Stimulated activated CD4-positive, alpha-beta T cell treated with anti-CD3 and anti-CD28 coated beads, Interleukin-1b, Interleukin-23, amount 100 ng/mL, for 48 hours (primary cell): ENCODE data around the gene CDPF1.

Experiments used
- DNase-seq: peaks from one replicate; pipeline ENCODE4 v3.0.0-alpha.2; 2020

The CDPF1 gene

GRCh38 chr22:46256358-46256958 is 6.4 kb upstream of the CDPF1 start:
- DNase-seq: no peak

DNA sequence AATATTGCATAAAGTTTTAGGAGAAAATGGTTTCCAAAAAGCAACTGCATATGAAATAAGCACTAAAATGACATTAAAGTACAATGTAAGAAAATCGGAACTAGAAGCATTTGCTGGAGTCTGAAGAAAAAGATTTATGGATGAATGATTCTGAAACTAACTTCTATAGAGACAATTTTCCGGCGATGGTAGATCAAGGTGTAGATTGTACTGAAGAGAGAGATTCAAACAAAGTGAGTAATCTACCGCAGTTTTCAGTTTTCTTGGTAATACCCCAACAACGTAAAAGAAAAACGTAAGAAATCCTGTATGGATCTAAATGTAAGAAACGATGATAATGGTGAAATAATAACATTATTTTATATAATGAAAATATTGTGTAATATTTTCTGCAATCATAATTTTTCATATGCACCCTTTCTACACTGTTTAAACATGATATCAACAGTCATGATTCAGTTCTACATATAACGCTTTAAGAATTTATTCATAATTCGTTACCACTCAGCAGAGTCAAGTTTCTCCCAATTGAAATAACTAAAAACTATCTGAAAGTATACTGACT is 1.8 kb upstream of the CDPF1 start:
- DNase-seq: no peak

- DNase-seq: no peak
These were observed 1.2 kb upstream of the CDPF1 start for GRCh38 chr22:46251266-46251665.

- no peak for DNase-seq
These were observed 661 bp upstream of the CDPF1 start for GRCh38 chr22:46250783-46251125.

DNA sequence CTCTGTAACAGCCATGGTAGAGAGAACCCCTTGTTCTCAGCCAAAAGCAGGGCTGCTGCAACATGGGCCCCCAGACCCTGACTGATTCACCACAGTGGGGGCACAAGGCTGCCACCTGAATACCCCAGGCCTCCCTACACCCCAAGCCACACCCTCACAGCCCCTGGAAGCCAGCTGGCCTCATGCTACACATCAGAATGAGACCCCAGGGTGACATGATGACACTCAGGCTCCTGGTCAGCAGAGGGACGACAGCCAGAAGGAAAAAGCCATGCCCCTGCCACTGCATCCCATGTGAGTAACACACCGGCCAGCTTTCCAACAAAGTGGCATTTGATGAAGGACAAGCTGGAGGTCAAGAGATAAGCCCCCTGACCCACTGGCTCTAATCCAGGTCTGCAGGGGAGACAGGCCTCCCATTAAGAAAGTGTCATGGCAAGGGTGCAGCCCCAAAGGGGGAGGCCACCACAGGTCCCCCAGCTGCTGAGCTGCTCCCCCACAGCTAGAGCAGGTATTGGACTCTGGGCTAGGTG is 2.6 kb downstream of the CDPF1 start:
- DNase-seq: no peak

GRCh38 chr22:46246178-46246577 is 3.9 kb downstream of the CDPF1 start:
- no peak for DNase-seq

GRCh38 chr22:46245511-46245910 is 4.6 kb downstream of the CDPF1 start:
- DNase-seq: no peak

DNA sequence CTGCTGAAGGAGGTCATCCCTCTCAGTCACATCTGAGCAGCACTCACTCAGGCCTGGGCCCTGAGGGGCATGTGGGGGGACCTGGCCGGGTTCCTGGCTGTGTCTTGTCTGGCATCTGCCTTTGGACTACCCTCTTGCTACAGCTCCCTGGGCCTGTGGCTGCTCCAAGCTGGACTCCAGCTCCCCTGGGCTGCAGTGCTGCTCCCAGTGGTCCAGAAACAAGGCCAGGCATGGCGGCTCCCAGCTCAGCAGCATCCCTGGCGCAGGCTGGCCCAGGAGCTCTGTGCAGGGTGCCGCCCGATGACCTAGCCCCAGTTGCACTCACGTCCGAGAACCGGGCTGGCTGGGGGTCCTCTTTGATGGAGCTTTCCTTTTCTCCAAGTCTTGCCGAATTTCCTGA is 5.3 kb downstream of the CDPF1 start:
- no peak for DNase-seq

DNA sequence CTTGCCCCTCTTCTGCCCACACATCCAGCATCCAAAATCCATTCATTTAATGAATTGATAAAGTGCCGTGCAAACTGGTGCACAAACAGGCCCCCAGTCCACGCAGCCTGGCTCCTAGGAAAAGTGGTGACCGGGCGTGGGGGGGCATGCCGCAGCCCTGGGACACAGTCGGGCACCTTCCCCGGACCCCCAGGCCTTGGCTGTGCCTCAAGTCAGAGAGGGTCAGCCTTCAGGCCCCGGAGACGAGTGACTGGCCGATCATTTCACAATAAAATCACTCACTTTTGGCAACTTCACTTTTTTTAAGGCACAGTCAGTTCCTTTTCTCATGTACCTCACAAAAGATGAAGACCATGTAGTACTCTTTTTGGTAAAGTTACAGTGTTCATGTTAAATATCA is 8.0 kb downstream of the CDPF1 start:
- DNase-seq: no peak

- DNase-seq: no peak
These were observed 8.6 kb downstream of the CDPF1 start for GRCh38 chr22:46241396-46242007.

- DNase-seq: no peak
These were observed 9.2 kb downstream of the CDPF1 start for GRCh38 chr22:46240907-46241306.

GRCh38 chr22:46240506-46240905 is 9.6 kb downstream of the CDPF1 start:
- no peak for DNase-seq

DNA sequence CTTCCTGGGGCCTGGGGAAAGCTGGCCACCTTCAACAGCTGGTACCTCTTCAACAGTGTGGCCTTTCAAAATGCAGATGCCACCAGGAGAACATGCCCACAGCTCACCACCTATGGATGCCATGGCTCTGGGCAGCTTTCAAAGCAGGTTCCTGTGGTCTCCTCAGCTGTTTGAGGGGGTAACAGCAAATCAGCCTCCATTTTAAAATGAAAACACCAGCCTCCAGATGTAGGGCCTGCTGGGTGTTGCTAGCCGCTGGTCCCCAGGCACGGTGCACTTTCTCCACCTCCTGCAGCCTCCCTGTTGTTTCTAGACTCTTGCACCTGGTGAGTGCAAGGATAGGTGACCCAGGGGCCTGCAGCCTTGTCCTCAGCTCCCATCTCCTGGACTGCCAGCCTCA is 10.0 kb downstream of the CDPF1 start:
- no peak for DNase-seq

GRCh38 chr22:46239261-46240048 is 10.6 kb downstream of the CDPF1 start:
- DNase-seq: no peak

- DNase-seq: no peak
These were observed 11.6 kb downstream of the CDPF1 start for GRCh38 chr22:46238541-46238940.

- DNase-seq: no peak
These were observed 12.5 kb downstream of the CDPF1 start for GRCh38 chr22:46237453-46238124.

GRCh38 chr22:46234969-46235368 is 15.1 kb downstream of the CDPF1 start:
- no peak for DNase-seq

GRCh38 chr22:46233231-46233630 is 16.9 kb downstream of the CDPF1 start:
- DNase-seq: no peak

- no peak for DNase-seq
These were observed 19.7 kb downstream of the CDPF1 start for GRCh38 chr22:46230262-46230901.

GRCh38 chr22:46229701-46230100 is 20.4 kb downstream of the CDPF1 start:
- DNase-seq: no peak

GRCh38 chr22:46226577-46226976 is 23.5 kb downstream of the CDPF1 start:
- no peak for DNase-seq

DNA sequence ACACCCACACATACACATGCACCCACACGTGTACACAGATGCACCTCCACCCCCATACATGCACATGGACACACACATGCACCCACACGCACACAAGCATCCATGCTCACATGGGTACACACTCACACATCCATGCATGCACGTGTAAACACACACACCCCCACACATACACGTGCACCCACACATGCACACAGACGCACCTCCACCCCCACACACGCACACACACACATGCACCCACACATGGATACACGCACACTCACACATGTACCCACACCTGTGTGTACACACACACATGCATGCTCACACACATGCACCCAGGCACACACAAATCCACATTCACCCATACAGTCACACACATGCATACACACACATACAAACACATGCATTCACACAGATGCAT is 24.5 kb downstream of the CDPF1 start:
- DNase-seq: no peak

- DNase-seq: no peak
These were observed 25.2 kb downstream of the CDPF1 start for GRCh38 chr22:46224898-46225290.
